BE2C (cell line): Measurements from ENCODE around the gene NCOA4.

Experiments
- DNase-seq: peaks from one replicate; pipeline ENCODE4 v3.0.0-alpha.2; 2020
- H3K27me3 ChIP-seq: fragments of 250-450 bp; sonication (Bioruptor Pico); 2 replicates; pipeline ENCODE4 v1.5.1; 2020; ENCODE audit warnings: mild to moderate bottlenecking
- H3K36me3 ChIP-seq: fragments of 250-450 bp; sonication (Bioruptor Pico); 2 replicates; pipeline ENCODE4 v1.5.1; 2020; ENCODE audit warnings: mild to moderate bottlenecking
- H3K4me1 ChIP-seq: fragments of 250-450 bp; sonication (Bioruptor Pico); 2 replicates; pipeline ENCODE4 v1.5.1; 2020
- H3K4me3 ChIP-seq: 2 replicates; pipeline ENCODE4 v1.5.1; 2011; ENCODE audit warnings: low read depth, low read length
- H3K9me3 ChIP-seq: fragments of 250-450 bp; sonication (Bioruptor Pico); 2 replicates; pipeline ENCODE4 v1.5.1; 2020
- CTCF ChIP-seq: IDR thresholded peaks from 2 replicates; pipeline ENCODE4 v1.5.1; 2012; ENCODE audit warnings: mild to moderate bottlenecking, low read depth, low read length

Gene NCOA4

GRCh38 chr10:46025406-46025805 is 5.0 kb downstream of the NCOA4 start:
- H3K4me3 ChIP-seq = no peak overlapping the region
- peak; percentile 20 for DNase-seq
- no peaks in the 10 kb centered on the region for H3K36me3 ChIP-seq
- no peaks in the 10 kb centered on the region for H3K9me3 ChIP-seq
- no peaks in the 10 kb centered on the region for H3K27me3 ChIP-seq
- H3K4me1 ChIP-seq = no peaks in the 10 kb centered on the region
- no peak for TF ChIP-seq CTCF

DNA sequence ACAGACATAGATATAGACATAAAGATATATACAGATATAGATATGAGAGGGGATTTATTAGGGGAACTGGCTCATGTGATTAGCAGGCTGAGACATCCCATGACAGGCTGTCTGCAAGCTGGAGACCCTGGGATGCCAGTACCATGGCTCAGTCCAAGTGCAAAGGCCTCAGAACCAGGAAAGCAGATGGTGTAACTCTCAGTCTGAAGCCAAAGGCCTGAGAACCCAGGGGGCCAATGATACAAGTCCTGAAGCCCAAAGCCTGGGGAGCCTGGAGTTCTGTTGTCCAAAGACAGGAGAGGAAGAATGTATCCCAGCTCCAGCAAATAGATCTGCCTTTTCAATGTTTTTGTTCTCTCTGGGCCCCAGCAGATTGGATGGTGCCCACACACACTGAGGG is 5.5 kb downstream of the NCOA4 start:
- no peak overlapping the region for H3K4me3 ChIP-seq
- H3K9me3 ChIP-seq = no peaks in the 10 kb centered on the region
- DNase-seq = no peak
- H3K4me1 ChIP-seq = no peaks in the 10 kb centered on the region
- no peak for TF ChIP-seq CTCF
- H3K27me3 ChIP-seq = no peaks in the 10 kb centered on the region
- no peaks in the 10 kb centered on the region for H3K36me3 ChIP-seq

DNA sequence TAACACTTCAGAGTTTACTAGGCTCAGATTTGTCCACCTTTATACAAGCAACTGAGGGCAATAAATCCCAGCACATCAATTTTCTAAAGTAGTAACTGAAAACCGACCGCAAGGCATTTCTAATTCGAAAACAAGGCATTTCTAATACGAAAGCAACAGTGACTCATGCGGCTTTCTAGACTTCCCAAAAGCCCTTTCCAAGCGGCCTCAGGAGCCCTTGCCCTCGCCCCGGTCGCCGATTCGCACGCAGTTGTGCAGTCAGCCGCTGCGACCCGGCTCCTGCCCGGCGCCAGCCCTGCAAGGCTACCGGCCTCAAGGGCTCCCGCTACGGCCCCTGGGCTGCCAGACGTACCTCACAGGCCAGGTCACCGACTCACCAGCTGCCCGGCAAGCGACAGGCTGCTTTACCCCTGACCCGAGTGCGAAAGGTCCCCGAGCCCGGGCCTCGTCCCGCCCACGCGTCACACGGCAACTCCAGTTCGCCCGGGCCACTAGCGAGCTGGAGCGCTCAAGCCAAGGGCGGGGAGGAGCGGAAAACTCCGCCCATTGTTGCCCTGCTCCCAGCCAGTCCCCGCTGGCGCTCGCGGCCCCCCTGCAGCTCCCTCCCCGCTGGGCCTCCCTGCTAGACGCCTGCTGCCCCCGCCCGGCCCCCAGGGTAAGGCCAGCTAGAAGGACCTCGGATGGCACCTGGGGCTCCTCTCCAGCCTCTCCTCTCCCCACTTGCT is 7.3 kb downstream of the NCOA4 start:
- Histone ChIP-seq H3K9me3 (no peaks in the 10 kb centered on the region), H3K4me3 (peak overlapping the region; percentile 75), H3K4me1 (no peaks in the 10 kb centered on the region), H3K27me3 (no peaks in the 10 kb centered on the region), H3K36me3 (no peaks in the 10 kb centered on the region; the same call in 1 of the 2 replicates)
- peak; percentile 93 for DNase-seq
- no peak for TF ChIP-seq CTCF

- H3K4me3 ChIP-seq = no peak overlapping the region
- no peak for DNase-seq
- H3K9me3 ChIP-seq = no peaks in the 10 kb centered on the region
- H3K4me1 ChIP-seq = no peaks in the 10 kb centered on the region
- H3K36me3 ChIP-seq = peaks cover 10% of the 10 kb centered on the region
- H3K27me3 ChIP-seq = no peaks in the 10 kb centered on the region
- TF ChIP-seq CTCF = no peak
Measured at GRCh38 chr10:46020344-46020657, 10.1 kb downstream of the NCOA4 start.

- peaks cover 10% of the 10 kb centered on the region for H3K36me3 ChIP-seq
- H3K27me3 ChIP-seq = no peaks in the 10 kb centered on the region
- no peak overlapping the region for H3K4me3 ChIP-seq
- no peaks in the 10 kb centered on the region for H3K4me1 ChIP-seq
- no peaks in the 10 kb centered on the region for H3K9me3 ChIP-seq
- no peak for TF ChIP-seq CTCF
- no peak for DNase-seq
Measured at GRCh38 chr10:46019569-46020343, 10.7 kb downstream of the NCOA4 start.

DNA sequence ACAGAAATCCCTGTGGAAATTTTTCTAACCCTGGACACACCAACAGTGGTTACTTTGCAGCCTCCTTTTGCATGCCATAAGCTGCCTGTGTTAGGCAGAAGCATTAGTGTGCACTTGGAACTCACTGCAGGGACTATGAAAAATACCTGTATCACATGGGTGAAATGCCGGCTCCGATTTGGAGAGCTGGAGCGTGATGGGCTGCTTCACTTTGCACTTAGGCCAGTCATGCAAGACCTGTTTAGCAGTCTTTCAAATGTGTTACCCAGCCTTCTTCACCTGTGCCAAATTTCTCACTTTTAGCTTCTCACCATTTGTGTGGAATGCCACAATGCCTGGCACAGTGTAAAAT is 11.3 kb downstream of the NCOA4 start:
- no peaks in the 10 kb centered on the region for H3K4me1 ChIP-seq
- TF ChIP-seq CTCF = no peak
- no peak overlapping the region for H3K4me3 ChIP-seq
- DNase-seq = no peak
- no peaks in the 10 kb centered on the region for H3K9me3 ChIP-seq
- H3K27me3 ChIP-seq = no peaks in the 10 kb centered on the region
- H3K36me3 ChIP-seq = peaks cover 15% of the 10 kb centered on the region
